ENCODE data around the gene RARG.
"Not testable (repeated sequence)": the region's sequence is repeated elsewhere in the genome, so short reads cannot be mapped to it uniquely, and the experiment has no call there.

Gene RARG

DNA sequence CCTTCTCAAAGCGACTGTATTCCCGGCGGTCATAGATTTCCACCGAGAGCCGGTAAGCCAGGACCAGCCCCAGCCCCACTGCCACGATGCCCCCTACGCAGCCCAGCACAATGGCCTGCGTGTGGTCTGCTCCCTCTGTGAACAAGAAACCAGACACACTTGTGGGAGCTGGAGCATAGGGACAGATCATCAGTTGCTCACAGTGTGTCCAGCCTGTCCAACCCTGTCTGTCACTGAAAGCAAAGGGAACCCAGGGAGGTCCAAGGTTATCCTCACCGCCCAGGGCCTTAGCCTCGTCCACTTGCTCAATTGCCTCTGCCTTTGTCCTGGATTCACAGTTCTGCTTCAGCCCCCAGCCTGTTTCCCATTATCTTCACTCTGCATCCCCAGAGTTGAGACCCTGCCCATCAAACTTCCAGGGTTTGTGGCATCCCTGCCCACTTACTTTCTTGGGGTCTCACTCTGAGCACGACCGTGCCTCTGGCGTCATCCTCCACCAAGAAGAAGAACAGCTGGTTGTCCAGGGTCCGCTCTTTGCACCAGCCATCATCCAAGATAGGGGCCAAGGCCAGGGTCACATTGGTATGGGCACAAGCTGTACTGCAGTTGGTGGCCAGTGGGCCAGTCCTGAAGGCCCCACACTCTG is 40.0 kb downstream of the RARG start:
- no peak for DNase-seq (ENCODE audit: low read depth in 2 of 2)

DNA sequence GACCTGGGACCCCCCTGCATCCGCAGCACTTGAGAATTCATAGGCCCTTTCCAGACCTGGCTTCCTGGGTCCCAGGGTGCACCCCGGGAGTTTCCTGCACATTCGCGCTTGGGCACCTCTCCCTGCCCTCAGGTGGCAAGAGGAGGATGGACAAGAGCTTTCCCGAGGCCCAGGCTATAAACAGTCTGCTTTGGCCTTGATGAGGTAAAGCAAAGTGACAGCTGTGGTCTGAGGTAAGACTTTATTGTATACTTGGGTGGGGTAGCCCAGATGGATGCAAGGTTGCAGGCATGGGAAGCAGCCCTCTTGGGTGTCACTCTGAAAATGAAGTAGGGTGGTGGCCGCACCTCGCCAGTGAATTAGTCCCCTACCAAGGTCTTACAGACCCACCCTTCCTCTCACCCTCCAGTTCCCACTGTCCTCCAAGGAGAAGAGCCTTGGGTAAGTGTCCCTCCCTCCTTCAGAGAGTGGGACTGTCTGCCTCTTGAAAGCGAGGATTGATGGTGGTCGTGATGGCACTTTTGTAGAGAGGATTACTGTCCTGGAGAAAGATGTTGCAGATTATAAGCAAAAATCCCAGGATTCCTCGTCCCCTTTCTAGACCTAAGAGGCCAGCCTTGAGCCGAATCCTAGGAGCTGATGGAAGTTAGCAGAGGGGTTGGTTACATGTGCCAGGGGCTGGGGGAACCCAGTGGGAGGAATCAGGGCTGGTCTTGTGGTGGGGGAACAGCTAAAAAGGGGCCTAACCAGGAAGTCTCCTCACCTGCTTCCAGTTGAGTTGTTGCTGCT is 40.7 kb downstream of the RARG start:
- no peak for DNase-seq (ENCODE audit: low read depth in 2 of 2)

DNA sequence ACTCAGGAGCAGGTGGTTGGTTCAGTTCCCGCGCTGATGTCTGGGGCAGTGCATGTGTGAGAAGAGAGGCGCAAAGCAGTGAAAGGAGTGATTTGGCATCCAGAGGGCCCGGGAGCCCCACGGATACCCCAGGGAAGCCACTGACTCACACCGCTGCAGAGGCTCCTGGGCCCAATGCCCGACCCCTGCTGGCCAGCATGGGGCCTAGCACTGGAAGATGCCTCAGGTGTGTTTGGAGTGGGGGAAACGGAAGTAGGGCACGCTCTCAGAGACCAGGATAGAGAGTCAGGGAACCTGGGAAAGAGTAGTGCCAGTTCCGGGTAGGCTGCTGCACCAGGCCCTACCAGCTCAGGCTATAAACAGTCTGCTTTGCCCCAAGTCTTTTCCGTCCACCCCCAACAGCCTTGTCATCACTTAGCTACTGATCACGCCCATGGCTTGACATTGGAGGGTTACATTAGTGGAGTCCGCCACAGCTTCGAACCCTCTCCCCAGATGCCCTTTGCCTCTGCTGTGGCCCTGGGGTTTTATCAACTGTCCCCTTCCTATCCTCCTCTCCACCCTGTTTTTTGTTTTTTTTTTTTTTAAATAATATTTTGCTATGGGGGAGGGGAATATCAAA is 41.8 kb downstream of the RARG start:
- peak; percentile 37 to 45 for DNase-seq (ENCODE audit: low read depth in 2 of 2)

DNA sequence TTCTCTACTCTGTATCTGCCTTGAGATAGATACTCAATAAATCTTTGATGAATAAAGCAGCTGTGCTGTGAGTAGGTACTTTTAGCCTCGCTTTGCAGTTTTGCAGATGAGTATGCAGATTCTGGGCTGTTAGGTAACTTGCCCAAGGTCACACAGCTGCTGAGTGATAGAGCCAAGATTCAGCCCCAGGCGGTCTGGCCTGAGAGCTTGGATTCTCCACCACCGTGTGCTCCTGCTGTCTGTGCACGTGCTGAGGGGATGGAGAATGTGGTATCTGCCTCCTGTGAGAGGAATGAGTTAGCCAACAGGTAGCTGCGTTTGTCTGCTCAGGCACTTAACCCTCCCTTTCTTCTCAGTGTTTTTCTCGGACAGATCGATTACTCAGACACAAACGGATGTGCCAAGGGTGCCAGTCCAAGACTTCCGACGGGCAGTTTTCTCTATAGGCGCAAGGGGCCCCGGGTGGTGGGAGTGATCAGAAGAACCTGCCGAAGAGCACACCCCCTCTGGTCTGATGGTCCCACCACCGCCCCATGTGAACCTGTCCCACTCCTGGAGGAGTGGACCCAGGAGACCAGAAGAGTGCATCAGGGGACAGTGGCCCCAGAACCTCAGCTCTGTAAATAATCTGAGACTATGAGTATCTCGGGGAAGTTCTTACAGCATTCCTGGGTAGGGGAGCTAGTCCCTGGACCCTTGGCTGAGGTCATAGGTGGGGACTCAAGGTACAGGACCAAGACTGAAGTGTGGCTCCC is 44.7 kb downstream of the RARG start:
- no peak for DNase-seq (ENCODE audit: low read depth in 2 of 2)

DNA sequence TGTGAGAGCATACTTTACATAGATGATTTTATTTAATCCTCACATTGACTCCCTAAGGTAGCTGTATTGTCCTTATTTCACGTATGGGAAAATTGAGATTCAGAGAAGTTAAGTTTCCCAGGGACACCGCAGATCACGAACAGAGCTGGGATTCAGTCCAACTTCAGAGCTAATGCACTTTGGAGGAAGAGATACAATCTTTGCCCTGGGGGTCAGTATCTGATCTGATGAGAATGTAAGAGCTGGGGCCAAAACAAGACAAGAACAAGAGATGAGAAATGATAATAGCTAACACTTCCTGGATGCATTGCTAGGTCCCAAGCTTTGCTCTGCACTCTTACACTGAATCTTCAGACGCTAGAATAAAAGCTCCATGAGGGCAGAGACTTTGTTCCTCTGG is 45.3 kb downstream of the RARG start:
- no peak for DNase-seq (ENCODE audit: low read depth in 2 of 2)

DNA sequence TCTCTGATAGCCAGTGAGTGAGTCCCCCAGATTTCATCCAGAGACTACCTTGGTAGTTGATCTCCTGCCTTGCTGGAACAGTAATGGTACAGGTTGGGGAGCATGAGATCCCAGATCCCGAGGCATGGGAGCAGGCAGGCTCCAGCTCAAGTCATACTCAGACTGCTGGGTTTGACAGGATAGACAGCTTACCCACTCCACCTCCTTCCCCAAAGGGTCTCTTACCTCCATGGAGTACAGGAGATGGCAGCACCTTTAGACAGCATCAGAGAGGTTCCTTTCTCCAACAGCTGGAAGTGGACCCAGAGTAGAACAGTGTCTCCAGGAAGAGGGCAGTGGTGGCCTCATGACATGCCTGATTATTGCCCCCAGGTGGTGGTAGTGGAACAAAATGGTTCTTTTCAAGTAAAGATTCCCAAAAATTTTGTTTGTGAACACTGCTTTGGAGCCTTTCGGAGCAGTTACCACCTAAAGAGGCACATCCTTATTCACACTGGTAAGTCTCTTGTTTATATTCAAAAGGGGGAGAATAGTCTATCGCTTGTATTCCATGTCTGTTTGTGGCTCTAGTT is 46.3 kb downstream of the RARG start:
- no peak for DNase-seq (ENCODE audit: low read depth in 2 of 2)

DNA sequence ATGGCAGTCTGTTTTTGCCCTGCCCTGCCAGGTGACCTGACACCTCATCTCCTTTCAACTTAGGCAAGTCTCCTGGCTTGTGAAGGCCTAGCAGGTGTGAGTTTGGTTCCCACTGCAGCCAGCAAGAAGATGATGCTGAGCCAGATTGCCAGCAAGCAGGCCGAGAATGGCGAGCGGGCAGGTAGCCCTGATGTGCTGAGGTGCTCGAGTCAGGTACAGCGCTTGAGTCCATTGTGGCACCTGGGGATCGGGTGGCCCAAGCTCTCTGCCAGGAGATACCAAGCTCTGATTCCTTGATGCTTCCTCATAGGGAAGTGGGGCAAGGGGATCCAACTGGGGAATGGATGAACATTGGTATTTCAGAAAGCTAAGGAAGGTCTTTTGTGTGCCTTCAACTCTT is 47.2 kb downstream of the RARG start:
- DNase-seq (ENCODE audit: low read depth in 2 of 2): no peak

DNA sequence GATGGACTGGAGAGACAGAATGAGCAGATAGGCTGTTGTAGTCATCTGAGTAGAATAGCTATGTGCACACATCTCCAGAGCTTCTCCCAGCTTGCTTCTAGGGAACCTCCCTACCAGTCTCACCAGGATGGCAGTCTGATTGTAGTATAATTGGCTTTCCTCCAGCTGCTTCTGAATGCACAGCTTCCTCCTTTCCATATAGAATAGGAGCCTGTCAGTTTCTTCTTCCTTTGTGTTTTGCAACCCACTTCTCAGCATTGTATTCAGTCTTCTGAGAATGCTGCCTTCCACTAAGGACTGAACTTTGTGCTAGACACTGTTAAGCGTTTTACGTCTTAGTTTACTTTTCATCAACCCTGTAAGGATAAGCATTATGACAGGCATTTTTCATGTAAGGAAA is 49.1 kb downstream of the RARG start:
- DNase-seq (ENCODE audit: low read depth in 2 of 2): no peak

DNA sequence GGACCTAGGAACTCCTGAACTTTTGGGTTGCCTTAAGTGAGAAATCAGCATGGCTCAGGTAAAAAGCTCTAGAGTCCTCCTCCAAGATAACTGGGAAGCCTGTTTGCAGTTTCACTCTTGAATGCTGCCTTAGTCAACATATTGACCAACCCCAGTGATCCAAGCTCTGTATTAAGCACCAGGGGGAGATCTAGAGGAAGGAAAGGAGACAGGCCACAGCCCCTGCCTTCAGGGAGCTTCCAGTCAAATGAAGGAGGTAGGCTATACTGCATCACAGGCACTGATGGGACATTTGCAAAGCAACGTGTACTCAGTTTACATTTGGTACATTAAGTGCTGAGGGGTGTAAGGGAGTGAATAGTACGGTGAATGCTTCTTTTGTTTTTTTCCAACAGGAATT is 50.1 kb downstream of the RARG start:
- DNase-seq (ENCODE audit: low read depth in 2 of 2): no peak

DNA sequence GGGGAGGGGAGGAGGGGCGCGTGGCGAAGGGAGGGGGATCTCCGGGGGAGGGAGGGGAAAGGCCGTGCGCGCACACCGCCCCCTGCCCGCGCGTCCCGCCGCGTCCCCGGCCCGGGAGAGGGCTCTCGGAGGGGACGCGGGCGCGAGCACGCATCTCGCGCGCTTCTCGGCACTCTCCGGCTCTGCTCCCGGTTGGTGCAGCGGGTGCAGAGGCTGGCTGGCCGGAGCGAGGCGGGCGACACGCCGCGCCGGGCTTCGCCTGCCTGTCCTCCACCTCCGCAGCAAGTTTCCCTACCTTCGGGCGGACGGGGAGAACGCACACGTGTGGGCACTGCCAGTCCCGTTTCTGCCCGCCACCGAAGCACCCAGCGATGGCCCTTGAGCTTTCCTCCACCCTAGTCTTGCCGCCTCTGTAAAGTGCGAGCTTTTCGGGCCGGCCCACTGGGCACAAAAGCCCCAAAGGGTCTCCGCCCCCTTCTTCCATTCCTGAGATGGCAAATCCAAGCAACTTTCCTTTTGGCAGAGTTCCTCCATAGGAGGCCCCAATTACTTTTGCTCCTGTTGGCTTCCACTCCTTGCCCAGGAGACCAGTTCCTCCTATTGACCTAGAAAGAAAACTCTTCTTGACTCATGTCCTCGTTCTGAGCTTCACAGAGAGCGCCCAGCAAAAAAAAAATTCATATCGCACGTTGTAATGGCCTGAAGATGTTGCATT is 50.9 kb downstream of the RARG start:
- peak; percentile 69 to 73 for DNase-seq (ENCODE audit: low read depth in 2 of 2)

DNA sequence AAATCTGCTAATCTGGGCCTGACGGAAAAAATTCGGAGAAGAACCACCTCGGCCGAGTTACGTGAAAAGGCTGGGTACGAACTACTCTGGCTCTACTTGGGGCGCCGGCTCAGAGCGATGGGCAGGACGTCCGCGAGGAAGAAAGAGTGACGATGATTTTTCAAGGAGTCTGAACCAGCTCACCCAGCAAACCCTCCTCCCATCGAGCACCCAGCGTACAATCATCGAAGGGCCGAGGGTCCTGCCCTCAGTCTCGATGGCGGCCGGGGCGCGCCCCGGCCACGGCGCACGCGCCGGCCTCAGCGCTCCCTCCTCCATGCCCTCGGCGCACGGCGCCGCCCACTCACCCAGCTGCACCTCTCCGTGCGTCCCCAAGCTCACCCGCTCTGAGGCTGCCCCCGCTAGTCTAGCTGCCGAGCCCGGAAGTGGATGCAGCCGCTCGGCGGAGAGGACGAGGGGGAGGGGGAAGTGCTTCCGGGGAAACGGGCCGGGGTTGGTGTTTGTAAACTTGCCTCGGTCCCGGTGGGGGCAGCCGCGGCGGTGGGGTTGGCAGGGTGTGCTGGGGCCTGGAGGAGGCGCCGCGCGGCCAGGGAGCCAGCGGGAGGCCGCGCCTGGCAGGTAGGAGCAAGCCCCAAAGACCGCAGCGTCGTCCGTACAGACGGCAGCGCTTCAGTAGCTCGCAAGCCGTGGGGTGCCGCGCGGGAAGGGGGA is 51.6 kb downstream of the RARG start, which contains the start of the genes CSAD and ZNF740:
TSS of gene CSAD (minus strand) at position 706 of the 711 bp plus-strand sequence. CDS start 7,455 bp downstream, outside the sequence.
TSS of gene ZNF740 (plus strand) at position 503 of the 711 bp plus-strand sequence. CDS start 1,262 bp downstream, outside the sequence.
- peak; percentile 95 to 96 for DNase-seq (ENCODE audit: low read depth in 2 of 2)

DNA sequence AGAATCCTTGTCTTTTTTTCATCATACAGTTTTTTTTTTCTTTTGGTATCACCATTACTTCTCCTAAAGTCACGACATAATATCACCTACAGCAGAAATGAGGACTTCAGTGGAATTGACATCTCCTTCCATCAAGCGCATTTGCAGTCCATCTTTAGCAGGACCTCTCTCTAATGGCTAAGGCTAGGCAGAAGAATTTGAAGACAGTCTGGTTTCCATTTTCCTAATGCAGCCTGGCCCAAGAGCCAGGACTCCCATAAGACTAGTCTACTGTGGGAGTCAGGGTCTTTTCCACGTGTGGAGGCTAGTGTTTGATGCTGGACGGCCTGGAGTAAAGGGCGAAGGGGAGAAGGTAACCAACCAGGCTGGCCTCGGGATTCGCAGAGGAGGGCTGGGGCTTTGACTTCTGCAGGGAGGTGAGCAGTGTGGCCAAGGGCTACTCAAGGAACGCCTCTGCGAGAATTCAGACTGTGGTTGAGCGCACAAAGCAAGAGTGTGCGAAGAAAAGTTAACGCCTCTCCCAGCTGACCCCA is 52.3 kb downstream of the RARG start:
- DNase-seq (ENCODE audit: low read depth in 2 of 2): no peak

DNA sequence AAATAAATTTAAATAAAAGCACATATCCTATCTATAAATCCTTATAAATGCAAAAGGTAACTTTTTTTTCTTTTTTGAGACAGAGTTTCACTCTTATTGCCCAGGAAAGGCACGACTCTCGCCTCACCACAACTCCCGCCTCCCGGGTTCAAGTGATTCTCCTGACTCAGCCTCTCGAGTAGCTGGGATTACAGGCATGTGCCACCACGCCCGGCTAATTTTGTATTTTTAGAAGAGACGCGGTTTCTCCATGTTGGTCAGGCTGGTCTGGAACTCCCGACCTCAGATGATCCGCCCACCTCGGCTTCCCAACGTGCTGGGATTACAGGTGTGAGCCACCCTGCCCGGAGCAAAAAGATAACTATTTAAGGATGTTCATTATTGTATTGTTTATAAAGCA is 53.2 kb downstream of the RARG start:
- not testable (repeated sequence) for DNase-seq (ENCODE audit: low read depth in 2 of 2)

DNA sequence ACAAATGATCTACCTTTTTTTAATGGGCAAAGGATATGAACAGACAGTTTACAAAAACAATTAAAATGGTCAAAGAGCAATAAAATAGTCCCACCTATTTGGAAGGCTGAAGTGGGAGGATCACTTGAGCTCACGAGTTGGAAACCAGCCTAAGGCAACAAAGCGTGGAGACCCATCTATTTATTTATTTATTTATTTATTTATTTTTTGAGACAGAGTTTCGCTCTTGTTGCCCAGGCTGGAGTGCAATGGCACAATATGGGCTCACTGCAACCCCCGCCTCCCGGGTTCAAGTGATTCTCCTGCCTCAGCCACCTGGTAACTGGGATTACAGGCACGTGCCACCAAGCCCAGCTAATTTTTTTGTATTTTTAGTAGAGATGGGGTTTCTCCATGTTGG is 54.6 kb downstream of the RARG start:
- DNase-seq (ENCODE audit: low read depth in 2 of 2): not testable (repeated sequence)

DNA sequence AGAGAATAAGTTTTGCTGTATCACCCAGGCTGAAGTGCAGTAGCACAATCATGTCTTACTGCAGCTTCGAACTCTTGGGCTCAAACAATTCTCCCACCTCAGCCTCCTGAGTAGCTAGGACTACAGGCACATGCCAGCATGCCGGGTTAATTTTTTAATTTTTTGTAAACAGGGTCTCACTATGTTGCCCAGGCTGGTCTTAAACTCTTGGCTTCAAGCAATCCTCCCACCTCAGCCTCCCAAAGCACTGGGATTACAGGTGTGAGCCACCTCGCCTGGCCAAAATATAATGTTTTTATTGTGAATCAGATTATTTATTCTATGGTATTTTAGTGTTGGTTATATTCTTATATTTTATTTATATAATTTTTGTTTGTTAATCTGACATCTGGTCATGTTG is 55.3 kb downstream of the RARG start:
- no peak for DNase-seq (ENCODE audit: low read depth in 2 of 2)

DNA sequence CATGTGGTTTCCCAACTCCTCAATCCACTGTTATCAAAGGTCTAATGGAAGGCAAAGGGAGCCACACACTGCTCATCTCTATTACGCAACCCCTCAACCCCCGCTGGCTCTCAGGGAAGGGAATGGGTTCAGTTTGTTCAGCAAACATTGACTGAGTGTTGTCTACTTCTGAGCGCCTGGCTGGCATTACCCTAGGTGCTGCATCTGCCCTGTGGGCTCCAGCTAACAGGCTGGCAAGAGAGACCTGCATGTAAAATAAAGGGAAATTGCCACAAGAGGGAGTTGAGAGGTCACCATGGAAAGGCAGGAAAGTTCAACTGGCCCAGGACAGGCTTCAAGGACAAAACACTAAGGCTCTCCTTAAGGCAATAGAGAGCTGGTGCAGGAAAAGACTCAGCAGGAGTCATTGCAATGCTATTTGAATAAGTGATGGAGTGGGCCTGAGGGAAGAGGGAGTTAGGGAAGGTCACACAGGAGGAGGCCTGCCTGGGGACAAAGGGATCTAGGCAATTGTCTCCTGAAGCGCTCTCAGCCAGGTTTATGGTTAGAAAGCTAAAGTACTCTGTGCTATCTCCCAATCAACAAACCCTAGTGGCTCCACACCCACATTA is 57.0 kb downstream of the RARG start:
- DNase-seq (ENCODE audit: low read depth in 2 of 2): no peak

DNA sequence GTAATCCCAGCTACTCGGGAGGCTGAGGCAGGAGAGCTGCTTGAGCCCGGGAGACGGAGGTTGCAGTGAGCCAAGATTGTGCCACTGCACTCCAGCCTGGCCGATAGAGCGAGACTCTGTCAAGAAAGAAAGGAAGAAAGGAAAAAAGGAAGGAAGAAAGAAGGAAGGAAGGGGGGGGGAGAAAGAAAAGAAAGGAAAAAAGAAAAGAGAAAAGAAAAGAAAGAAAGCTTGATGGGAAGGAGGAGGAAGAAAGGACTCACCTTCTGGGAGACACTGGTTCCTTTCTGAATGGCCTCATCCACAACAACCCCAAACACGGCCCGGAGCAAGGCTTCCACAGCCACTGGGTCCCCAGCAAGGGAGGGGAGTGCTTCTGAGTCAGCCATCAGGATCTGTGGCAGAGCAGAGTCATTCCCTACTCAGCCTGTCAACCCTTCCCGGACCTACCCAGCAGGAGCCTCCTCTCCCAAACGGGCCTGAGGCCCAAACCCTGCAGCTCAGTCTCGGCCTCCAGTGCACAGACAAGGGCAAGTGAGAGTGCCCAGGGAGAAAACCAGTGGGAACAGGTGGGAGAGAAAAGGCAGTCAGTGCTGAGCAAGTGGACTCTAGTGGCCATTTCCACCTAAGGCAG is 58.8 kb downstream of the RARG start:
- DNase-seq (ENCODE audit: low read depth in 2 of 2): no peak

DNA sequence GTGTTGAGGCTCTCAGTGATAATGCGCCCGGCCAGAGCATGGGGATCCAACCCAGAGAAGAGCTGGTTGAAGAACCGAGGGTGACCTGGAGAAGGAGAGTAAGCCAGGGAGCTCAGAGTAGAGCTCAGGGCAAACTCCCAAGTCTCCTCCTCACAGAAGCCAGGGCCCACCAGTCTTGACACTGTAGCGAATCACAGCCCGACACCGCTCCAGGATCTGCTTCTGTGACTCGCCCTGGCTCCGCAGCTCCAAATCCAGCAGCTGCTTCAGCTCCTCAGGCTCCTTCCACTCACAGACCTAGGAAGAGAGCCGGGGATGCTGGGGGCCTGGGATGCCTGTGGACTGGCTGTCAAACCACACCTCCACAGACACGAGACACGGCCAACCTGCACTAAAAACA is 59.7 kb downstream of the RARG start:
- DNase-seq (ENCODE audit: low read depth in 2 of 2): no peak

DNA sequence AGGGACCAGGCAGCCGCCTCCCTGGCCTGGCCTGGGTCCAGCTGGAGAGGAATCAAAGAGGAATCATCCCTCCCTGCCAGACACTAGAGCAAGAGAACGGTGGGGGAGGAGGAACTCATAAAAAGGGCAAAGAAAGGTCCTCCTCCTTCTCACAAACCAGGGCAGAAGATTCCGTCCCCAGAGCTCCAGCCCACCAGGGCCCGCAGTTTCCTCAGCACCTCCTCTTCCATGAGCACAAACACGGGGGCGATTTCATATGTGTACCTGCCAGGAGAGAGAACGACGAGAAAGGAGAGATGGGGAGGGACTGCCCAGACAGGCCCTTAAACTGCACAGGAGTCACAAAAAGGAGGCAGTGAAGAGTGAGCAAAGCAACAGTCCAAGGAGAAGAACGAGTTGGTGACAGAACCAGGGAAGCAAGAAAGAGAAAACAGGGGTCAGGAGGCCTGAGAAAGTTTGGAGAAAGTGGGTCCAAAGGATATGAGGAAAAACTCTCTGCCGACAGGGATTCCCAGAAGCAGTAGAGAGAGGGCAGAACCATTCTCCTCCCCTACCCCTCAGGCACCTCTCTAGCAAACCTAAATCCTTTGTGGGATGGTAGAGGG is 60.2 kb downstream of the RARG start:
- no peak for DNase-seq (ENCODE audit: low read depth in 2 of 2)
